GM23248 (cell line): Measurements from ENCODE around the gene PHKA2.

Source experiments
- EZH2 ChIP-seq: fragments of 200-600 bp; sonication (generic); IDR thresholded peaks from 2 replicates; pipeline ENCODE4 v1.6.1; 2018; ENCODE audit warnings: antibody characterized with exemption, mild to moderate bottlenecking; ENCODE audit not compliant: insufficient read depth, poor library complexity, severe bottlenecking
- EZH2phosphoT487 ChIP-seq: fragments of 200-600 bp; sonication (generic); IDR thresholded peaks from 2 replicates; pipeline ENCODE4 v1.6.1; 2018; ENCODE audit warnings: antibody characterized with exemption, moderate library complexity, mild to moderate bottlenecking, low read depth; ENCODE audit not compliant: insufficient read depth

DNA sequence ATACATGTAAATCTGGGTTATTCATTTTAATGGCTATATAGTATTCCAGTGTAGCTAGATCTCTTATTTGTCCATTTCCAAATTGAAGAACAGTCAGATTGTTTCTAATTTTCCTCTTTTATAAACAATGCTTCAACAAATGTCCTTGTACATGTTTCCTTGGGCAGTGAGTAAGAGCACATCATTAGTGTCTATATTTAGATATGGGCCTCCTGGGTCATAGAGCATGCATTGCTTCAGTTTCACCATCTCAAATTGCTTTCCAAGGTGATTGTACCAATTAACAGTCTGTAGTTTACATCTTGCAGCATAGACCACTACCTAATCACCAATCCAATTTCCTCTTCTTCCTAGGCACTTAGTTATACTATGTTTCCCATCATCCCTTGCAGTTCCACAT is 13.4 kb downstream of the PHKA2 start:
- TF ChIP-seq EZH2phosphoT487, result no peak
- no peak for TF ChIP-seq EZH2
